ENCODE data around the gene SLC25A26. TPM values are rescaled to one million over a fixed set of nuclear protein-coding genes. Genes with fewer than 3 reads are reported as not detected.
A peak's percentile ranks its signal among the peaks of the same experiment; 100 is the strongest.

Gene SLC25A26
- total and polyA plus RNA-seq, 7 experiments from 2014 or later, result 14.1 to 51.3 (median 21.7) TPM

DNA sequence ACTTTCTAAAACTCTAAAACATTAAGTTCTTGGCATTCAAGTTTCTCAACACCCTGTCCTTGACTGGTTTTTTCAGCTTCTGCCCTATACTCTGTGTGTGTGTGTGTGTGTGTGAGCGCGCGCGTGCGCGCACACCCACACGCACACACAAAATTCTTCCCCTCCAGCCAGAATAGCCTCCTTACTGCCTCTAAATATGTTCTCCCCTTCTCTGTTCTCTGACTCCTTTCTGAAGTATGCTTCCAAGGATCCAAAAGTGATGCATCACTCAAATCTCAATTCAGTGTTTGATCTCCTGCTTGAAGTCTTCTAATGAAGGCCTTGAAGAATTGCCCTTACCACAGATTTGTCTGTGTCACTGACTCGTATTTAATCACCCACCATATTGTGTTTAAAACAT, 129.8 kb downstream of the SLC25A26 start:
- DNase-seq (no peak), ATAC-seq (no peak)
- Mint-ChIP-seq H3K27me3 (no peaks in the 10 kb centered on the region), H3K9me3 (peaks cover 0 to 10% (median 0%) of the 10 kb centered on the region in 11 donors), H3K4me1 (peaks cover 0 to 25% (median 9%) of the 10 kb centered on the region in 7 donors), H3K27ac (peak overlapping the region in 2 of 9 donors; percentile 0 to 56), H3K4me3 (no peak overlapping the region), H3K36me3 (peaks cover 8 to 58% (median 43%) of the 10 kb centered on the region in 5 donors)
- Histone ChIP-seq H3K27ac (ENCODE audit: low read depth, low read length) (no peak overlapping the region), H3K27me3 (ENCODE audit: control insufficient read depth in 2 of 2, insufficient read depth in 2 of 2, low read length in 2 of 2) (no peaks in the 10 kb centered on the region), H3K4me3 (ENCODE audit: low read length) (no peak overlapping the region), H3K9me3 (ENCODE audit: control insufficient read depth in 2 of 3, low read length in 3 of 3) (no peaks in the 10 kb centered on the region), H3K36me3 (ENCODE audit: control insufficient read depth in 2 of 3, insufficient read depth in 3 of 3, low read length in 3 of 3) (peaks cover 0 to 8% (median 0%) of the 10 kb centered on the region in 3 experiments), H3K4me1 (ENCODE audit: control insufficient read depth in 2 of 2, insufficient read depth in 2 of 2, low read length in 2 of 2) (peaks cover 0 to 7% of the 10 kb centered on the region in 2 donors)
- ChIA-PET POLR2A (no interaction called here), CTCF (interaction anchor here (0.6 kb wide), 1 partner anchor 14 kb away, joined by 3 read pairs; no protein-coding TSS in a partner anchor)
- intact Hi-C loops (cut with micrococcal nuclease), result no loop called here

DNA sequence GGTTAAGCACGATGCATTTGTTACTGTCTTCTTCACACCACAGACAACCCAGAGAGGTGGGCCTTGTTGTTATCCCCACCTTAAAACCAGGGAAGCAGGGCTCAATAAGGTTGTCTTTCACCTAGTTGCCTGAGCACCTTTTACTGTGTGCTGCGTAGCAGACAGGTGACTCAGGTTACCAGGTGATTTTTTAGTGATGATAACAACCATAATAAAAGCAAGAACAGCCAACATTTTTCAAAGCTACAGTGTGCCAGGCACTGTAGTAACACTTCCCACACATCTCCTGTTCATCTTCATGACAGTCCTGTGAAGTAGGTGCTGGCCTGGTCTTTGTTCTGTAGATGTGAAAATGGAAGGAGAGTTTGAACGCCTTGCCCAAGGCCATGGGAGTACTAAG, 132.2 kb downstream of the SLC25A26 start:
- no peaks in the 10 kb centered on the region for H3K27me3 ChIP-seq (ENCODE audit: control insufficient read depth in 2 of 2, insufficient read depth in 2 of 2, low read length in 2 of 2)
- DNase-seq, result no peak
- intact Hi-C loops (cut with micrococcal nuclease), result no loop called here
- H3K9me3 ChIP-seq (ENCODE audit: control insufficient read depth in 2 of 3, low read length in 3 of 3), result no peaks in the 10 kb centered on the region
- Mint-ChIP-seq H3K27ac (no peak overlapping the region), H3K27me3 (no peaks in the 10 kb centered on the region), H3K4me3 (no peak overlapping the region), H3K9me3 (peaks cover 0 to under 1% (median 0%) of the 10 kb centered on the region in 11 donors), H3K36me3 (peaks cover 0 to 38% (median 24%) of the 10 kb centered on the region in 5 donors), H3K4me1 (peaks cover 0 to 30% (median 9%) of the 10 kb centered on the region in 7 donors)
- no peak overlapping the region for H3K27ac ChIP-seq (ENCODE audit: low read depth, low read length)
- POLR2A ChIA-PET, result no interaction called here
- CTCF ChIA-PET, result no interaction called here
- ATAC-seq, result no peak
- H3K4me1 ChIP-seq (ENCODE audit: control insufficient read depth in 2 of 2, insufficient read depth in 2 of 2, low read length in 2 of 2), result peaks cover 0 to 7% of the 10 kb centered on the region in 2 donors
- H3K4me3 ChIP-seq (ENCODE audit: low read length), result no peak overlapping the region
- no peaks in the 10 kb centered on the region for H3K36me3 ChIP-seq (ENCODE audit: control insufficient read depth in 2 of 3, insufficient read depth in 3 of 3, low read length in 3 of 3)

DNA sequence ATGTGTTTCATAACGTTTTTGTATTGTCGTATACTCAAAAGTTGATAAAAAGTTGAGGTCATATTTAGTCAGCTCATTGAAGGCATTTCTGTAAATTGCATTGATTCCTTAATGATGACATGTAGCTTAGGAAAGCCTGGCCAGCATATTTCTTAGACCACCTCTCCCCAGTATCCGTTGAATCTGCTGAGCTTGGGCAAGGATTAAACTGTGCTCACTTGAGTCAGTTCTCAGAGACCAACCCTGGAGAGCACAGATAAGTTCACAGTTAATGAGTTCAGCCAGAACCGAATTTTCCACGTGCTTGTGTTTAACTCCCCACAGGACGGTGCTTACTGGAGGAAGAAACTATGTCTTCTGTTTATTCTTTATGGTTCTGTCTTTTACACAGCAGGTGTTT, 132.7 kb downstream of the SLC25A26 start:
- H3K27ac ChIP-seq (ENCODE audit: low read depth, low read length), result no peak overlapping the region
- Mint-ChIP-seq H3K27ac (no peak overlapping the region), H3K4me3 (no peak overlapping the region)

DNA sequence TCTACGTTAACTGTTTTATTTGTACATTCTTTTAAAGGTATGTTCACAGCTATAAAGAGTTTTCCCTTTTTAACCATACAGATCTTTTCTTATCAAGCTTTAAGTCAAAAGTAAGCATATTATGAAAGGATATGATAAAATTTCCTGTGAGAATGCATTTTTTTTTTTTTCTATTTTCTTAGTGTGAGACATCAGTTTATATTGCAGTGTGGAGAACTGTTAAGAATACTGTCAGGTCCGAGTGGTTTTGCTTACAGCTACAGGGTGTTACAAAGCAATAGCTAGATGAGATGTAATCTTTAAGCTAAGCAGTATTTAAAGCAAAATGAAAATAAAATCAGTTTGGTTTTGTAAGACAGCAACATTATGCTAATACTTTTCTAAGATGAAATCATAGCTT, 133.2 kb downstream of the SLC25A26 start:
- Mint-ChIP-seq H3K27ac (no peak overlapping the region), H3K9me3 (no peaks in the 10 kb centered on the region), H3K4me3 (no peak overlapping the region), H3K27me3 (no peaks in the 10 kb centered on the region), H3K4me1 (peaks cover 0 to 30% (median 9%) of the 10 kb centered on the region in 7 donors), H3K36me3 (peaks cover 0 to 34% (median 20%) of the 10 kb centered on the region in 5 donors)
- ChIA-PET POLR2A (interaction anchor here (0.6 kb wide), 1 partner anchor 9 kb away, joined by 3 read pairs; no protein-coding TSS in a partner anchor), CTCF (interaction anchor here (0.7 kb wide), 1 partner anchor 457 kb away, joined by 6 read pairs; no protein-coding TSS in a partner anchor)
- no peak for DNase-seq
- Histone ChIP-seq H3K4me3 (ENCODE audit: low read length) (no peak overlapping the region), H3K36me3 (ENCODE audit: control insufficient read depth in 2 of 3, insufficient read depth in 3 of 3, low read length in 3 of 3) (no peaks in the 10 kb centered on the region), H3K9me3 (ENCODE audit: control insufficient read depth in 2 of 3, low read length in 3 of 3) (no peaks in the 10 kb centered on the region), H3K27me3 (ENCODE audit: control insufficient read depth in 2 of 2, insufficient read depth in 2 of 2, low read length in 2 of 2) (no peaks in the 10 kb centered on the region), H3K4me1 (ENCODE audit: control insufficient read depth in 2 of 2, insufficient read depth in 2 of 2, low read length in 2 of 2) (peaks cover 0 to 7% of the 10 kb centered on the region in 2 donors), H3K27ac (ENCODE audit: low read depth, low read length) (no peak overlapping the region)
- peak; percentile 75 for ATAC-seq
- intact Hi-C loops (cut with micrococcal nuclease), result no loop called here

More for the DNA sequence above, 132.7 kb downstream of the SLC25A26 start:
- H3K4me3 ChIP-seq (ENCODE audit: low read length), result no peak overlapping the region
- no peak for ATAC-seq
- CTCF ChIA-PET, result interaction anchor here (0.7 kb wide), 1 partner anchor 458 kb away, joined by 6 read pairs; no protein-coding TSS in a partner anchor
- peaks cover 0 to 7% of the 10 kb centered on the region in 2 donors for H3K4me1 ChIP-seq (ENCODE audit: control insufficient read depth in 2 of 2, insufficient read depth in 2 of 2, low read length in 2 of 2)
- no peaks in the 10 kb centered on the region for H3K27me3 ChIP-seq (ENCODE audit: control insufficient read depth in 2 of 2, insufficient read depth in 2 of 2, low read length in 2 of 2)
- H3K27me3 Mint-ChIP-seq, result no peaks in the 10 kb centered on the region
- H3K36me3 ChIP-seq (ENCODE audit: control insufficient read depth in 2 of 3, insufficient read depth in 3 of 3, low read length in 3 of 3), result no peaks in the 10 kb centered on the region
- H3K4me1 Mint-ChIP-seq, result peaks cover 0 to 30% (median 9%) of the 10 kb centered on the region in 7 donors
- H3K9me3 ChIP-seq (ENCODE audit: control insufficient read depth in 2 of 3, low read length in 3 of 3), result no peaks in the 10 kb centered on the region
- POLR2A ChIA-PET, result interaction anchor here (0.6 kb wide), 1 partner anchor 8 kb away, joined by 3 read pairs; no protein-coding TSS in a partner anchor
- intact Hi-C loops (cut with micrococcal nuclease), result no loop called here
- H3K36me3 Mint-ChIP-seq, result peaks cover 0 to 38% (median 21%) of the 10 kb centered on the region in 5 donors
- no peak for DNase-seq
- H3K9me3 Mint-ChIP-seq, result no peaks in the 10 kb centered on the region

DNA sequence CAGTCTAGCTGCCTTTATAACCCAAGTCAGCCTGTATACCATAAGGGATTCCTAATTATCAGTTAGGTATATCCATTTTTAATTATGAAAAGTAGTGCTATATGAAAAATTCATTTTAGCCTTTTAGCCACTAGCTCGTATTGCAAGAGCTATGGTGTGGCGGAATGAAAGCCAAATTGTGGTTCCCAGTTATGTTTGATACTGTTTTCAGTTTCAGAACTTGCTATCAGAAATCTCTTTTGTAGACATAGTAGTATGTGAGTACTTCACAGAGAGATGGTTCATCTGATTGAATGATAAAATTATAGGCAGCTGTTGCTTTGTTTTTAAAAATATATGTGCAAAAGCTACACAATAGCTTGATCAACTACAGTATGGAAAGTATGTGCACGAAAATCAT, 134.6 kb downstream of the SLC25A26 start:
- peaks cover 0 to 7% of the 10 kb centered on the region in 2 donors for H3K4me1 ChIP-seq (ENCODE audit: control insufficient read depth in 2 of 2, insufficient read depth in 2 of 2, low read length in 2 of 2)
- Mint-ChIP-seq H3K9me3 (no peaks in the 10 kb centered on the region), H3K27ac (peak overlapping the region in 1 of 9 donors; percentile 7), H3K27me3 (no peaks in the 10 kb centered on the region), H3K36me3 (peaks cover 0 to 31% (median 10%) of the 10 kb centered on the region in 5 donors), H3K4me3 (no peak overlapping the region), H3K4me1 (peaks cover 0 to 30% (median 9%) of the 10 kb centered on the region in 7 donors)
- H3K27me3 ChIP-seq (ENCODE audit: control insufficient read depth in 2 of 2, insufficient read depth in 2 of 2, low read length in 2 of 2), result no peaks in the 10 kb centered on the region
- ChIA-PET POLR2A (interaction anchor here (0.6 kb wide), 1 partner anchor 70 kb away, joined by 3 read pairs; no protein-coding TSS in a partner anchor), CTCF (no interaction called here)
- no peak overlapping the region for H3K27ac ChIP-seq (ENCODE audit: low read depth, low read length)
- DNase-seq (no peak), ATAC-seq (no peak)
- intact Hi-C loops (cut with micrococcal nuclease), result no loop called here
- H3K36me3 ChIP-seq (ENCODE audit: control insufficient read depth in 2 of 3, insufficient read depth in 3 of 3, low read length in 3 of 3), result no peaks in the 10 kb centered on the region
- H3K4me3 ChIP-seq (ENCODE audit: low read length), result no peak overlapping the region
- H3K9me3 ChIP-seq (ENCODE audit: control insufficient read depth in 2 of 3, low read length in 3 of 3), result no peaks in the 10 kb centered on the region

DNA sequence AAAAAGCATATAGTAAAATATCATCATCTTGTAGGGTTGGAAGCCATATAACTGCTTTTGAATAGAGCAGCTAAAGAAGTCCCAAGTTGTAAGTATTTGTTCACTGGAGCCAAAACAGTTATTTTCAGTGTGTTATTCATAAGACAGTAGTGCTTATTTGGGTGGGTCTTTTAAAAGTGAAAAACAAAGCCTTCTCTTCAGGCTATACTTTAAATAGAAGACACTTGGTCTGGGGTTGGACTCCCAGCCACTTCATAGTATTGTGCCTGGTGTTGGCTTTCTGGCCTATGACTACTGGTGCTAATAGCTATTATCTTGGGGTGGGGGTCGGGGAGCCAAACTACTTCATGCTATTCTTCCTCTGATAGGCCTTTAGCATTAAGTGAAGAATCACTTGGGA, 135.2 kb downstream of the SLC25A26 start:
- H3K4me1 ChIP-seq (ENCODE audit: control insufficient read depth in 2 of 2, insufficient read depth in 2 of 2, low read length in 2 of 2), result peaks cover 0 to 7% of the 10 kb centered on the region in 2 donors
- Mint-ChIP-seq H3K27ac (no peak overlapping the region), H3K36me3 (peaks cover 0 to 29% (median 5%) of the 10 kb centered on the region in 5 donors), H3K9me3 (no peaks in the 10 kb centered on the region), H3K4me3 (no peak overlapping the region), H3K4me1 (peaks cover 0 to 27% (median 7%) of the 10 kb centered on the region in 7 donors), H3K27me3 (no peaks in the 10 kb centered on the region)
- ATAC-seq (no peak), DNase-seq (no peak)
- ChIA-PET POLR2A (no interaction called here), CTCF (interaction anchor here (0.5 to 0.6 kb wide), 2 partner anchors 143 to 476 kb away, joined by 3 to 4 read pairs; no protein-coding TSS in a partner anchor)
- no peaks in the 10 kb centered on the region for H3K36me3 ChIP-seq (ENCODE audit: control insufficient read depth in 2 of 3, insufficient read depth in 3 of 3, low read length in 3 of 3)
- no peak overlapping the region for H3K4me3 ChIP-seq (ENCODE audit: low read length)
- no peaks in the 10 kb centered on the region for H3K27me3 ChIP-seq (ENCODE audit: control insufficient read depth in 2 of 2, insufficient read depth in 2 of 2, low read length in 2 of 2)
- H3K9me3 ChIP-seq (ENCODE audit: control insufficient read depth in 2 of 3, low read length in 3 of 3), result no peaks in the 10 kb centered on the region
- intact Hi-C loops (cut with micrococcal nuclease), result no loop called here
- H3K27ac ChIP-seq (ENCODE audit: low read depth, low read length), result no peak overlapping the region

DNA sequence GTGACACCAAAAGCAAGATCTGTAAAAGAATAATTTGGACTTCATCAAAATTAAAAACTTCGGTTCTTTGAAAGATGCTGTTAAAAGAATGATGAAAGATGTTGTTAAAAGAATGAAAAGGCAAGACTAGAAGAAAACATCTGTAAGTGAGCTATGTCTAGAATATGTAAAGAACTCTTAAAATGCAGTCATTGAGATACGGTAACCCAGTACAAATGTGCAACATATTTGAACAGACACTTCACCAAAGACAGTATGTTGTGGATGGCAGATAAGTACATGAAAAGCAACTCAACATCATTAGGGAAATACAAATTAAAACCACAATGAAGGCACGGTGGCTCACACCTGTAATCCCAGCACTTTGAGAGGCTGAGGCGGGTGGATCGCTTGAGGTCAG, 140.6 kb downstream of the SLC25A26 start:
- intact Hi-C loops (cut with micrococcal nuclease), result no loop called here
- peak overlapping the region in 1 of 9 donors; percentile 2 for H3K27ac Mint-ChIP-seq
- Histone ChIP-seq H3K4me1 (ENCODE audit: control insufficient read depth in 2 of 2, insufficient read depth in 2 of 2, low read length in 2 of 2) (no peaks in the 10 kb centered on the region), H3K27me3 (ENCODE audit: control insufficient read depth in 2 of 2, insufficient read depth in 2 of 2, low read length in 2 of 2) (no peaks in the 10 kb centered on the region), H3K27ac (ENCODE audit: low read depth, low read length) (no peak overlapping the region), H3K9me3 (ENCODE audit: control insufficient read depth in 2 of 3, low read length in 3 of 3) (no peaks in the 10 kb centered on the region), H3K4me3 (ENCODE audit: low read length) (no peak overlapping the region), H3K36me3 (ENCODE audit: control insufficient read depth in 2 of 3, insufficient read depth in 3 of 3, low read length in 3 of 3) (no peaks in the 10 kb centered on the region)
- no peak for DNase-seq
- no peaks in the 10 kb centered on the region for H3K9me3 Mint-ChIP-seq
- CTCF ChIA-PET, result no interaction called here
- no peak overlapping the region for H3K4me3 Mint-ChIP-seq
- peaks cover 0 to 34% (median 20%) of the 10 kb centered on the region in 5 donors for H3K36me3 Mint-ChIP-seq
- H3K4me1 Mint-ChIP-seq, result peaks cover 0 to 5% (median 0%) of the 10 kb centered on the region in 7 donors
- no peak for ATAC-seq
- no peaks in the 10 kb centered on the region for H3K27me3 Mint-ChIP-seq
- POLR2A ChIA-PET, result no interaction called here
